GM21619 (cell line): ENCODE data around the gene ROCK2.

ENCODE experiments used
- ATAC-seq: cut with Tn5 transposase; IDR thresholded peaks from one replicate; pipeline ENCODE4 v1.9.1; 2021; ENCODE audit not compliant: unreplicated experiment

The ROCK2 gene

DNA sequence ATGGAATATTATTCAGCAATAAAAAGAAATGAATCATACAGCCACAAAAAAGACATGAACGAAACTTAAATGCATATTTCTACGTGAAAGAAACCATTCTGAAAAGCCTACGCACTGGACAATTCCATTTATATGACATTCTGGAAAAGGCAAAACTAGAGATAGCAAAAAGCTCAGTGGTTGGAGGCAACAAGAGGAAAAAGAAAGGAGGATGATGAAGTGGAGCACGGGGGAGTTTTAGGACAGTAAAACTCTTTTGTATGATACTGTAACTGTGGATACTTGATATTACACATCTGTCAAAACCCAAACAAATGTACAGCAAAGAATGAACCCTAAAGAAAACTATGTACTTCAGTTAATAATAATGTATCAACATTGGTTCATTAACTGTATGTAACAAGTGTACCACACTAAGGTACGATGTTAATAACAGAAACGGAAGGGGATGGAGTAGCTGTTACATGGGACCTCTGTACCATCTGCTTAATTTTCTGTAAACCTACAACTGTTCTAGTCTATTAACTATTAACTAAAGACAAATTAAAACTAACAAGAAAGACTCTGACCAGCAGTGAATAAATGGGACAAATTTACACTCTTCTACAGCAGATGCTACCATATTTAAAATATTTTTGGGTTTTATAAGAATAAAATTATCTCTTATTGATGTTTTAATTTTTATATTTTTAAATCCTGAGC is 31.5 kb downstream of the ROCK2 start:
- no peak for ATAC-seq

DNA sequence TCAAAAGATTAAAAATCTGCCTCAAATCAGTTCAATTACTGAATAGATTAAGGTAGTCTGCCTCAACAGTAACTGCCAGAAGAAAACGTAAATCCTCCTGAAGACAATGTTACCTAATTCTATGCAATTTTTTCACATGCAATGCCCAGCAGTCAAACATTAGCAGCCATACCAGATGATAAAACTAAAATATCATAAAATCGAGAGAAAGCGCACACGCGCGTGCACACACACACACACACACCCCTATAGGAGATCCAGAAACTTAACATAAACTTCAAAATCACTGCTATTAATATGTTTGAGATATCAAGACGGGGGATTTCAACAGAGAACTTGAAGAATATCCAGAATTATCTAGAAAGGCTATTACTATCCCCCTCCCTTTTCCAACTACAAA is 32.9 kb downstream of the ROCK2 start:
- no peak for ATAC-seq

- no peak for ATAC-seq
Measured at GRCh38 chr2:11310212-11310611, 34.2 kb downstream of the ROCK2 start.

DNA sequence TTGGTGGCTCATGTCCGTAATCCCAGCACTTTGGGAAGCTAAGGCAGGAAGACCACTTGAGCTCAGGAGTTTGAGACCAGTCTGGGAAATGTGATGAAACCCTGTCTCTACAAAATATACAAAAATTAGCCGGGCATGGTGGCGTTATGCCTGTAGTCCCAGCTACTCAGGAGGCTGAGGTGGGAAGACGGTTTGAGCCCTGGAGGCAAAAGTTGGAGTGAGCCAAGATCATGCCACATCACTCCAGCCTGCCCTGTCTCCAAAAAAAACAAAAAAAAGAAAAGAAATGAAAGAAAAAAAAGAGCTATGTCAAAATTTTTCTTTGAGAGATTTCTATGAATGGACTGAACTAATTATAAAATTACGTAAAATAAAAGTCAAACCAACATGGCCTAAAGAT is 34.7 kb downstream of the ROCK2 start:
- no peak for ATAC-seq

DNA sequence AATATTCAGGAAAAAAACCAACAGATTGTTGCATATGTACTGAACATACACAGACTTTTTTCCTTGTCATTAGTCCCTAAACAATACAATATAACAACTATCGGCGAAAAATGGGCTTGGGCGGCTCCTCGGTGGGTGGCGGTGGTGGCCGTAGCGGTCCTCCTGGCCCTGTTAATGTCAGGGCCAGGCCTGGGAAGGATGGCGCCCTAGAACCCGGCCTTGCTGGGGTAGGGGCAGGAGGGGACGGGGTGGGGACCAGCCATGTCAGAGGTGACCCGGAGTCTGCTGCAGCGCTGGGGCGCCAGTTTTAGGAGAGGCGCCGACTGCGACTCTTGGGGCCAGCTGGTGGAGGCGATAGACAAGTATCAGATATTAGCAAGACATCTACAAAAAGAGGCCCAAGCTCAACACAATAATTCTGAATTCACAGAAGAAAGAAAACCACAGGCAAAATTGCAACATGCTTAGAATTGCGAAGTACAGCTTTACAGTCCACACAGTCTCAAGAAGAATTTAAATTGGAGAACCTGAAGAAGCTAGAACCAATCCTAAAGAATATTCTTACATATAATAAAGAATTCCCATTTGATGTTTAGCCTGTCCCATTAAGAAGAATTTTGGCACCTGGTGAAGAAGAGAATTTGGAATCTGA is 36.5 kb downstream of the ROCK2 start:
- no peak for ATAC-seq

DNA sequence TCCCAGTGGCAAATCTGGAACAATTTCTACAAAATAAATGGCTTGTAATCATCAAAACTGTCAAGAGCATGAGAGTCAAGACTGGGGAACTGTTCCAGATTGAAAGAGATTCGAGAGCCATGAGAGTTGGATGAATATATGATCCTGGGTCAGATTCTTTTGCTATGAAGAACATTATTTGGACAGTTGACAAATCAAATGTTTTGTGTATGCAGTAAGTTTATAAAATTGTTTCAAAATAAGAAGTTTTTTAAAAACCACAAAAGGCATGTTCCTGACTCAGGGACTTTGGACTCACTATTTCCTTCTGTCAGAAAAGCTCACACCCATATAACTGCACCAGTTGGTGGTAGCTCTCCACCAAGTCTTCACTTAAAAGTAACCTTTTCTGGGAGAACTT is 38.5 kb downstream of the ROCK2 start:
- no peak for ATAC-seq

DNA sequence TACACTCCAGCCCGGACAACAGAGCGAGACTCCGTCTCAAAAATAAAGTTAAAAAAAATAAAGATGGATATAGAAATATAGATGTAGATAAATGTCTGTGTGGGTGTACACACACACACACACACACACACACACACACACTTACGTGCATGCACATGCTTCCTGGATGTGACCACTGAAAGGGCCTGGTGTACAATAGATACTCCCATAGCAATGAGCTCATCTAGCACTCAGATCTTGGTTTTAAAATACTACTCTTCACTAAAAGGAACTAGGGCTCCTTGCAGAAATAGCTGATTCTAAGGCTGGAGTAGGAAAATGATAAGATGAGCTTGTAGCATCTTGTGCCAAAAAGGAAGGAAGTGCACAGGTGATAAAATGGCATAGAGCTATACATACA is 39.1 kb downstream of the ROCK2 start:
- ATAC-seq: no peak

DNA sequence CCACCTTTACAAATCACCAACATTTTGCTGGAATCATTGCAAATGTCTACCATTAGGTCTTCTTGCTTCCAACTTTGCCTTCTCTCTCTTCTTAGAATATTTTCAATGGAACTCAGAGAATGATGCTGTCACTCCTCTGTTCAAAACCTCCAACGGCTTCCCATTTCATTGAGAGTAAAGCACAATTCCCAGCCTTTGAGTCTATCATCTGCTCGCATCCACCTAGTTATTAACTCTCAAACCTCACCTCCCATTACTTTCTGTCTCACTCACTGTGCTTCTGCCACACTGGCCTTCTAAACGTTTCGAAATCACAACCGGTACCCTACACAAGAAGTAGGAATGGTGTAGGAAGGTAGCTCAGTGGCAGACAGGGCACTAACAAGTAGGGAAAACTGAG is 40.0 kb downstream of the ROCK2 start:
- ATAC-seq: no peak

DNA sequence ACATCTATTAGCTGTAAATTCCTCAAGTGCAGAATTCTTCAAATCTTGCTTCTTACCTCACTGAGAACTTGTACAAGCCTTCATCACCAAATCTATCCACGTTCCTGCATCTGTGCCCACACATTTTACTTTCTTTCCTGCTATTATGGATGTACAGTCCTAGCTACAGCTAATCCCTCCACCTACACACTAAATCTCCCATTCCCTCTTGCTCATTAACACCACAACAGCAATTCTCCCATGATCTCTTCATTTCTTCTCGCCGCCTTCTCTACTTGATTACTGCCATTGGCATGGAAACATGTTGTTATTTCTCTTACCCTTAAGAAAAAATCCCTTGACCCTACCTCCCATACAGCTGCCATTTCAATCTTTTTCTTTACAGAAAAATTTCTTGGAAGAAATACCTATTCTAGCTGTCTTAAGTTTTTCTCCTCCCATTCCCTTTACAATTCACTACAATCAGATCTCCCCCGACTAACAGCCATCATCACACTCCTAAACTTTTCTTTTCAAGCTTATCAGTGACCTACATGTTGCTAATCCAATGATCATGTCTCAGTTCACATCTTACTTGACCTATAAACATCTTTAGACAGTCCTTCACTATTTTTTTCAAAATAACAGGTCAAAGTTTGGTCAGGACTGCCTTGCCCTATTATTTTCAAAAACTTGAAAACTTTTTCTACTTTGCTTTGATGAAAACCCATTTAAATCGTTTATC is 41.0 kb downstream of the ROCK2 start:
- no peak for ATAC-seq

DNA sequence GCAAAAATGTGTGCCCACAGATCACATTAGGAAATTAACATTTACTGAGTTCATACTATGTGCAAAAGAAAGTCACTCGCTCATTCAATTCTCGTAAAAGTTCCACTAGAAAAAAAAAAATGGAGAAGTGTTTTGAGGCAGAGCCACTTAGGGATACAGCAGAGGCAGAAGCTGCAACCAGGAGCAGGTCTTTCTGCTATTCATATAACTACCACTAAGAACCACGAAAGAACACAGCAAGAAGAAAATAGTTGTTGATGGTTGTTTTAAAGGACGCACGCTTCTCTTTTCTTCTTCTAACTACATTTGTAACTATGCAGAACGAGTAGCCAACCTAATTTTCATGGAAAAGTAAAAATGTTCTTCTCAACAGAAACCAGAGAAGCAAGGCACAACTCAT is 45.0 kb downstream of the ROCK2 start:
- no peak for ATAC-seq

- ATAC-seq: no peak
Measured at GRCh38 chr2:11298592-11298991, 45.8 kb downstream of the ROCK2 start.

- ATAC-seq: no peak
Measured at GRCh38 chr2:11296401-11296800, 48.0 kb downstream of the ROCK2 start.

DNA sequence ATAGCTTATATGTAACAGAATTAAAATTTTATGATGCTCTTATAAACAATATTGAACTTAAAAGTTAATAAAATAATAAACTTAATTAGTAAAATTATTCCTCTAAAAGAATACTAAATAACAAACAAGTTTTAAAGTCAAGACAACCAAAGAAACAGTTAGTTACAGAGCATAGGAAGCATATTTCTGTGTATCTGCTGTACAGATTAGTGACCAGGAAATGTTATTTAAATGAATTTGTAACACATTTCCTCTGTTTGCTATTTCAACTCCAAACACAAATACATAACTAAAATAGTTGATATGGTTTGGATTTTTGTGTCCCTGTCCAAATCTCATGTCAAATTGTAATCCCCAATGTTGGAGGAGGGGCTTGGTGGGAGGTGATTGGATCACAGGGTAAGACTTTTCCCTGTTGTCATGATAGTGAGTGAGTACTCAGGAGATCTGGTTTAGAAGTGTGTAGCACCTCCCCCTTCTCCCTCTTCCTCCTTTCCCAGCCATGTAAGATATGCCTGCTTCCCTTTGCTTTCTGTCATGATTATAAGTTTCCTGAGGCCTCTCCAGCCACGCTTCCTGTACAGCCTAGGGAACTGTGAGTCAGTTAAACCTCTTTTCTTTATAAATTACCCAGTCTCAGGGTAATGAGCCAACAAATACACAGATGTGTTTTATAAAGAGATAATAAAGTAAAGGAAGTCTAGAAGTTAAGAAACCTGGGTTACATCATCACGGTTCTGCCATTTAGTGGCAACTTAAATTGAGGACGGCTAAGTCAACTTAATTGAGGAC is 51.8 kb downstream of the ROCK2 start:
- no peak for ATAC-seq

DNA sequence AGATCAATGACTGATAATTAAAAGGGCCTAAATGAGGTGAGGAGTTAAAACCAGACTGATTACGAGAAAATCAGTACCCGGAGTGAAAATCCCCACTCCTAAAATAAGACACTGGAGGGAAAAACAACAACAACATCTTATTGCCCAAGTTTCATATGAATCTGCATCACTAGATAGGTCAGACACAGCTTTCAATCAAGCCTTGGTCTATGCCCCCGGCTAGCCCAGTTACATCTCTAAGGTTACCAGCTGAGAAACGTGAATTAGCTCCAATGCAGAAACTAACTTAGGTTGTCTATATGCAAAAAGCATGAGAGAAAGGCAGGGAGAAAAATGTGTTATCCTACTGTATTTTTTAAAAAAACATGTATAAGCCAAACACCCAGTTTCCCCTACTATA is 53.7 kb downstream of the ROCK2 start:
- ATAC-seq: no peak

DNA sequence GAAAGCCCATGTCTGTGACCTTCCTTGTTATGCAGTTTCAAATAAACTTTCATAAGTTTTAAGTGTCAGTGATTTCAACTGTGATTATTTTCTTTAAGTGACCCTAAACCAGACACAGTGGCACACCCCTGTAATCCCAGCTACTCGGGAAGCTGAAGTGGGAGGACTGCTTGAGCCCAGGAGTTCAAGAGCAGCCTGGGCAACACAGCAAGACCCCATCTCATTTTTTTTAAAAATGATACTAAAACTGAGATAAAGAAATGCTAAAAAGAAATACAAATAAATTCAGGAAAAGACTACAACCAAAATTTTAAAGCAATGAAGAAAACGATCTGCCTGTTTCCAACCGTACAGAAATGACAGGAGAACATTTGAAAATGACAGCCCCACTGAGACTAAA is 54.2 kb downstream of the ROCK2 start:
- no peak for ATAC-seq

DNA sequence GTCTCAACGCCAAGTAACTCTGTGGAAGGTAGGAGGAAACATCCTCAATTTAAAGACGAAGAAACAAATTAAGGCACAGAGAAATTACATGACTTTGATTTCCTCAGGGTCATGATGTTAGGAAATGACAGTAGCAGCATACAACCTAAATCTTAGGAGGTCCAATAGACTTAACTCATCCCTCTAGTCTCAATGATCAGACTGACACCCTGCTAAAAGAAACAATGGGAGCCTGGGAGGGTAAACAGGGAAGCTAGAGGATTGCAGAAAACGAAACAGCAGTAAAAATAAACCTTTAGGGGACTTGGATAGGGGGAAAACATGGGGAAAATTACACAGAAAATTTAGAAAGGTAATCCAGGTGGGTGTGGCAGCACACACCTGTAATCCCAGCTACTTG is 56.0 kb downstream of the ROCK2 start:
- no peak for ATAC-seq

DNA sequence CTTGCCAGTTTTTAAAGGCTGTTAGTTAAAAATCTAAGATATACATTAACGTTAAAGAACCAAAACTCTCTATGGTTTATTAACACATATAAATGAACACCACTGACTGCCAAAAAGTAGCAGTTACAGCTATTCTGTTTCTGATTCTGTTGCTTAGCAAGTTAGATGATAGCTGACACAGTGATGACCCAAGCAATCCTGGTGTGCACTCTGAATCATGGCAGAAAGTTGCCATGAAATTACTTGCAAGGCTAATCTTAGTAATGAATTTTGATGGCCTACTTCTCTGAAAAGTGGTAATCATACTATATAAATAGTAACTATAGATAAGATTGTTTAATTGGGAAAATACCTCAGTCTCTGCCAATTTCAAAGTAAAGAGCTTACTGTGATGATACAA is 57.7 kb downstream of the ROCK2 start:
- no peak for ATAC-seq

DNA sequence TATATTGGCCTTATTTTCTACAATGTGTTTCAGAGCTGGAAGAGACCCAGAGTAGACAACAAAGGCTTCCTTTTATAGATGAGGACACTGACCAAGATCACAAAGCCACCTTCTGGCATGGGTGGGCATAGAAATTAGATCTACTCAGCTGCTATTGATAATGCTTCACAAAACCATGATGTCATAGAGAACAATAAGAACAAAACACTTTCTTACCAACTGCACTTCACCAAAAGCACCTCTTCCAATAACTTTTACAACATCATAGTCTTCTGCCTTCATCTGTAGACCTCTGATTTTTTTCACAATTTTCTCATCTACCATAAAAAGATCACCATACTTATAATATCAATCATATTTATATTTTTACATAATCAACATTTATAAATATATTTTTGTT is 58.1 kb downstream of the ROCK2 start:
- no peak for ATAC-seq

DNA sequence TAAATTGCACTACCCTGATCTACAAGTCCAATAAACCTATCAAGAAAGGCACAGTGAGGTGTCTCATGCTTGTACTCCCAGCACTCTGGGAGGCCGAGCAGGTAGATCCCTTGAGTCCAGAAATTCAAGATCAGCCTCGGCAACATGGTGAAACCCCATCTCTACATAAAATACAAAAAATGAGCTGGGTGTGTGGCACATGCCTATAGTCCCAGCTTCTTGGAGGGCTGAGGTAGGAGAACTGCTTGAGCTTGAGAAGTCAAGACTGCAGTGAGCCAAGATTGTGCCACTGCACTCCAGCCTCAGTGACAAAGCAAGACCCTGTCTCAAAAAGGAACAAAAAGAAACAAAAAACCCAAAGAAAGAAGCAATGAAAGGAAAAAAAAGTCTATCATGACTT is 58.9 kb downstream of the ROCK2 start:
- ATAC-seq: no peak

DNA sequence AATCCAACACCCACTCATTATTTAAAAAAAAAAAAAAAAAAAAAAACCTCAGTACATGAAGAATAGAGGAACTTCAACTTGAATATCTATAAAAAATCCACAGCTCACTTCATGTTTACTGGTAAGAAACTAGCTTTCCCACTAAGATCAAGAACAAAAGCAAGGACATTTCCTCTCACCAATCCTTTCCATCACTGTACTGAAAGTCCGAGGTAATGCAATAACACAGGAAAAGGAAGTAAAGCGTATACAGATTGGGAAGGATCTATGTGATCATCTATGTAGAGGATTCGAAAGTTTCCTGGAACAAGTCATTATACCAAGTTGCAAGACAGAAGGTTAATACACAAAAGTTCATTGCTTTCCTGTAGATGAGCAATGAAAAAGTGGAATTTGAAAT is 63.2 kb downstream of the ROCK2 start:
- no peak for ATAC-seq

- no peak for ATAC-seq
Measured at GRCh38 chr2:11280713-11281112, 63.7 kb downstream of the ROCK2 start.

DNA sequence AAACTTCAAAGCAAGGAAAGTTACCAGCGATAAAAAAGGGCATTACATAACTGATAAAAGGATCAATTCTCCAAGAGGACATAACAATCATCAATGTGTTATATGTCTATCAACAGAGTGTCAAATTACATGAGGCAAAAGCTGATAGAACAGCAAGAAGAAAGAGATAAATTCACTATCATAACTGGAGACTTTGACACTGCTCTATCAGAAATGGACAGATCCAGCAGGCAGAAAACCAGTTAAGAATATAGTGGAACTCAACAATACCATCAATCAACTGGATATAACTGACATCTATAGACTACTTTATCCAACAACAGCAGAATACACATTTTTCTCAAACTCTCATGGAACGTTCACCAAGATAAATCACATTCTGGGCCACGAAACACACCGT is 65.0 kb downstream of the ROCK2 start:
- ATAC-seq: no peak
